Right lobe of liver (tissue), 4 donors: ENCODE measurements around the gene FAM171A1.

Source experiments
- CTCF ChIP-seq, 4 donors: fragments of 200-600 bp in 3 of 4; fragments of 450-650 bp in 1 of 4; IDR thresholded peaks; one replicate each; pipeline versions ENCODE4 v1.5.1 to v1.8.0; 2016 to 2022; ENCODE audit warnings: antibody characterized with exemption in 4 of 4, mild to moderate bottlenecking in 2 of 4
- POLR2A ChIP-seq: fragments of 450-650 bp; IDR thresholded peaks from one replicate; pipeline ENCODE4 v1.6.1; 2017; ENCODE audit warnings: antibody characterized with exemption, mild to moderate bottlenecking
- donor health status: DM: no; HTN: no; CAD: no.
- donor health status: DM: no; HTN: no; CAD: no.
- donor health status: DM: no; HTN: yes; CAD: no.

DNA sequence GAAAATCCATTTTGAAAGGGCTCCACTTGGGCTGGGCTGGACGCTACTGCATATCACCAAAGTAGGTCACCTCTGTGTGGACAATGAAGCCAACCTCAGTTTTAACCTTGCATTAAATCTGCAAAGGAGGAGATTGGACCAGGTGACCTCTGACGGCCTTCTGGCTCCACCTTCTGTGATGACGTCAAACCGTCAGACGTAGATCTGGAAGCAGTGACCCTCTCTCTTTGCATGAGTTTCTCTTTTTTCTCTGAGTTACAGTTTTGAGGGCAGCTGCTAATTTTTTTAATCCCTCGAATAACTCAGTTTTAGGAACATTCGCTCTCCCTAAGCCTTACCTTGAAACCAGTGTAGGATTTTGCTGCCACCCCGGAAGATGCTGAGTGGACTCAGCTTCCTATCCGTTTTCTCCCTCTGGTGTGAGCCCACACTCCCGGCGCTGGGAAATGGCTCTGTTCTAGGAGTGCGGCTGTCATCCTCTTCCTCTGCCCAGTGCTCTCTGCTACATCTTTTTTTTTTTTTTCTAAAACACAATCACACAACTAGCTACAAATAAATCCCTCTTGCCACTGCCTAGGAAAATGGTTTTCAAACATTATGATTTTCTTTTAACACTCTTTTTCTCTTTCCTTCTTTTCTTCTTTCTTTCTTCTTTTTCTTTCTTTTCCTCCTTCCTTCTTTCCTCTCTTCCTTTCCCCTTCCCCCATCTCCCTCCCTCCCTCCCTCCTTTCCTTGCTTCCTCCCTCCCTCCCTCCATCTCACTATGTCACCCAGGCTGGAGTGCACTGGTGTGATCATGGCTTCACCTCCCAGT lies 174.9 kb downstream of the FAM171A1 start:
- TF ChIP-seq CTCF (IDR thresholded peaks at IDR 0.05) = no peak
- TF ChIP-seq POLR2A = no peak
